Left lung (tissue), 10 donors: ENCODE results near the gene SON. TPM values are rescaled to one million over a fixed set of nuclear protein-coding genes. Genes with fewer than 3 reads are reported as not detected.

Source experiments
- ATAC-seq: fragments of 200-7000 bp; cut with Tn5 transposase; one replicate; pipeline ENCODE4 v1.9.1; 2020; ENCODE audit warnings: moderate library complexity
- DNase-seq, 4 donors: peaks; one replicate each; pipeline ENCODE4 v3.0.0-alpha.2; 2013 to 2020
- H3K27ac ChIP-seq, 2 donors: fragments of 200-600 bp; sonication (generic) in 1 of 2; one replicate each; pipeline versions ENCODE4 v1.5.0 to v1.8.0; 2020 to 2021
- H3K27me3 ChIP-seq, 2 donors: fragments of 200-600 bp; sonication (generic) in 1 of 2; one replicate each; pipeline versions ENCODE4 v1.5.0 to v1.8.0; 2020 to 2021
- H3K36me3 ChIP-seq, 2 donors: fragments of 200-600 bp; sonication (generic) in 1 of 2; one replicate each; pipeline versions ENCODE4 v1.5.0 to v1.8.0; 2020 to 2021
- H3K4me1 ChIP-seq, 2 donors: fragments of 200-600 bp; one replicate each; pipeline ENCODE4 v1.8.0; 2021
- H3K4me3 ChIP-seq, 2 donors: fragments of 200-600 bp; sonication (generic) in 1 of 2; one replicate each; pipeline versions ENCODE4 v1.5.0 to v1.8.0; 2020 to 2021; ENCODE audit warnings: mild to moderate bottlenecking in 1 of 2
- H3K9me3 ChIP-seq, 2 donors: fragments of 200-600 bp; sonication (generic) in 1 of 2; one replicate each; pipeline versions ENCODE4 v1.5.0 to v1.8.0; 2020 to 2021
- CTCF ChIP-seq, 2 donors: fragments of 200-600 bp; sonication (generic) in 1 of 2; IDR thresholded peaks; one replicate each; pipeline versions ENCODE4 v1.5.0 to v1.8.0; 2021; ENCODE audit warnings: antibody characterized with exemption in 2 of 2
- intact Hi-C, 2 donors: fragments of 100-400 bp; cut with DNase I; formaldehyde crosslinking; loops; one replicate each; pipeline versions ENCODE4 v1.11.2 to v1.14.2; 2022
- polyA plus RNA-seq, 6 donors: library from polyadenylated mRNA; unstranded; fragments of 120-200 nt; gene quantifications; one replicate each; pipeline ENCODE4 v1.2.1, GENCODE V29; 2013; ENCODE audit not compliant: insufficient read length in 6 of 6
- total RNA-seq, 2 donors: library from RNA; stranded (reverse); fragmentation: NEBNext Ultra II Directional; extraction: Animal tissue kit (Norgen Biotek cat#: 25700); gene quantifications; one replicate each; pipeline ENCODE4 v1.2.1, GENCODE V29; 2021
- donor health status: DM: no; HTN: yes; CAD: no.
- donor health status: DM: no; HTN: no; CAD: no.

SON gene
- total and polyA plus RNA-seq, 8 donors = 237 to 454 (median 412) TPM

GRCh38 chr21:33550772-33551660 lies 8.2 kb downstream of the SON start:
- no peak for DNase-seq

GRCh38 chr21:33551664-33552063 lies 8.8 kb downstream of the SON start:
- no peak for TF ChIP-seq CTCF (IDR thresholded peaks at IDR 0.05)
- ATAC-seq (no peak), DNase-seq (no peak)
- H3K9me3 ChIP-seq = no peaks in the 10 kb centered on the region
- H3K4me3 ChIP-seq = no peak overlapping the region
- no peak overlapping the region for H3K27ac ChIP-seq
- H3K27me3 ChIP-seq = no peaks in the 10 kb centered on the region
- H3K4me1 ChIP-seq = peaks cover 0 to 27% of the 10 kb centered on the region in 2 donors
- peaks cover 7 to 96% of the 10 kb centered on the region in 2 donors for H3K36me3 ChIP-seq
- intact Hi-C loops = no loop called here

More at GRCh38 chr21:33550772-33551660, 8.2 kb downstream of the SON start:
- no peak for ATAC-seq
- Histone ChIP-seq H3K27ac (no peak overlapping the region), H3K4me1 (peaks cover 3 to 31% of the 10 kb centered on the region in 2 donors), H3K9me3 (no peaks in the 10 kb centered on the region), H3K4me3 (no peak overlapping the region), H3K27me3 (no peaks in the 10 kb centered on the region), H3K36me3 (peaks cover 7 to 94% of the 10 kb centered on the region in 2 donors)
- TF ChIP-seq CTCF (IDR thresholded peaks at IDR 0.05) = no peak
- intact Hi-C loops = no loop called here

GRCh38 chr21:33552093-33552998 lies 9.5 kb downstream of the SON start:
- peaks cover 7 to 96% of the 10 kb centered on the region in 2 donors for H3K36me3 ChIP-seq
- DNase-seq = no peak
- no peak overlapping the region for H3K4me3 ChIP-seq
- no peaks in the 10 kb centered on the region for H3K9me3 ChIP-seq
- H3K27me3 ChIP-seq = no peaks in the 10 kb centered on the region
- ATAC-seq = no peak
- peaks cover 0 to 22% of the 10 kb centered on the region in 2 donors for H3K4me1 ChIP-seq
- TF ChIP-seq CTCF (IDR thresholded peaks at IDR 0.05) = no peak
- intact Hi-C loops = no loop called here
- H3K27ac ChIP-seq = no peak overlapping the region

- Histone ChIP-seq H3K36me3 (peaks cover 7 to 96% of the 10 kb centered on the region in 2 donors), H3K4me3 (no peak overlapping the region), H3K27me3 (no peaks in the 10 kb centered on the region), H3K4me1 (peaks cover 0 to 18% of the 10 kb centered on the region in 2 donors), H3K27ac (no peak overlapping the region), H3K9me3 (no peaks in the 10 kb centered on the region)
- no peak for TF ChIP-seq CTCF (IDR thresholded peaks at IDR 0.05)
- intact Hi-C loops = no loop called here
- no peak for ATAC-seq
- DNase-seq = no peak
Measured at GRCh38 chr21:33552999-33553598, 10.3 kb downstream of the SON start.
